DND-41 (cell line): ENCODE measurements around the gene CLIC5.

ENCODE experiments used
- ATAC-seq: fragments of 200-7000 bp; cut with Tn5 transposase; 3 replicates; pipeline ENCODE4 v1.9.1; 2021; ENCODE audit warnings: low read depth; ENCODE audit not compliant: insufficient read depth
- DNase-seq: peaks from one replicate; pipeline ENCODE4 v3.0.0-alpha.2; 2020
- H2AFZ ChIP-seq: 2 replicates; pipeline ENCODE4 v1.6.0; 2012; ENCODE audit warnings: low read depth, low read length
- H3K27ac ChIP-seq: 2 replicates; pipeline ENCODE4 v1.5.1; 2012; ENCODE audit warnings: low read length, inconsistent platforms
- H3K27me3 ChIP-seq: fragments of 200-600 bp; sonication (generic); 2 replicates; pipeline ENCODE4 v1.6.0; 2012; ENCODE audit warnings: low read length, mild to moderate bottlenecking, inconsistent platforms; ENCODE audit not compliant: insufficient read depth, poor library complexity
- H3K36me3 ChIP-seq: 2 replicates; pipeline ENCODE4 v1.5.1; 2012; ENCODE audit warnings: low read length, inconsistent platforms; ENCODE audit not compliant: insufficient read depth
- H3K4me1 ChIP-seq: 2 replicates; pipeline ENCODE4 v1.5.1; 2012; ENCODE audit warnings: mild to moderate bottlenecking, low read length; ENCODE audit not compliant: insufficient read depth
- H3K4me2 ChIP-seq: 2 replicates; pipeline ENCODE4 v1.6.0; 2012; ENCODE audit warnings: mild to moderate bottlenecking, moderate library complexity, low read length, inconsistent platforms; ENCODE audit not compliant: insufficient read depth
- H3K4me3 ChIP-seq, 2 experiments: fragments of 200-600 bp in 1 of 2; shearing (Covaris generic) in 1 of 2; 2 replicates each; pipeline ENCODE4 v1.5.1; 2012 to 2016; ENCODE audit warnings: inconsistent platforms in 2 of 2, low read length in 2 of 2, mild to moderate bottlenecking in 2 of 2, low read depth in 1 of 2, moderate library complexity in 1 of 2
- H3K79me2 ChIP-seq: 2 replicates; pipeline ENCODE4 v1.6.0; 2012; ENCODE audit warnings: low read length, inconsistent platforms; ENCODE audit not compliant: insufficient read depth
- H3K9ac ChIP-seq: 2 replicates; pipeline ENCODE4 v1.6.0; 2012; ENCODE audit warnings: low read depth, mild to moderate bottlenecking, inconsistent platforms, low read length, moderate library complexity
- H3K9me3 ChIP-seq: 2 replicates; pipeline ENCODE4 v1.5.1; 2012; ENCODE audit warnings: low read length, moderate library complexity, mild to moderate bottlenecking, inconsistent platforms; ENCODE audit not compliant: insufficient read depth, severe bottlenecking
- H4K20me1 ChIP-seq: 2 replicates; pipeline ENCODE4 v1.6.0; 2012; ENCODE audit warnings: low read length; ENCODE audit not compliant: insufficient read depth
- EZH2 ChIP-seq: IDR thresholded peaks from 3 replicates; pipeline ENCODE4 v1.6.1; 2012; ENCODE audit warnings: borderline replicate concordance, low read depth, mild to moderate bottlenecking, moderate library complexity, low read length, inconsistent platforms; ENCODE audit not compliant: severe bottlenecking
- TF ChIP-seq, protein P1 (sequence below): IDR thresholded peaks from 2 replicates; pipeline ENCODE4 v1.5.1; 2012; ENCODE audit warnings: borderline replicate concordance, low read length, moderate library complexity, mild to moderate bottlenecking; ENCODE audit not compliant: poor library complexity, severe bottlenecking; ENCODE audit errors: extremely low read depth

The CLIC5 gene

DNA sequence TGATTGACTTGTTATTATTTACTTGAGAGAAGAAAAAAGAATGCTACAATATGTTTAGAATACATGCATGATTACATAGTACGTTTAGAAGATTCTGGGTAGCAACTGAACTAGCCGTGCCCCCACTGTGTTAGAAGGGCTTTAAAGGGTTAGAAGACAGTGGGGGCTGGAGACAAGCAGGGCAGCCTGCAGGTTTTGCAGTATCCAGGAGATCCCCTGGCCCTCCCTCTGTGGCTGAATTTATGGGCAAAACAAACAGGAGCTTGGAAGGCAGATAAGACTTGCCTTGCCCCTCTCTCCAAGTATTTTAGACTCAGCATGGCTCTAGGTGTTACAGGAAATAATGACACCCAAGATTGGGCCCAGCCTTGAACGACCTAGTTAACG, 179.2 kb downstream of the CLIC5 start:
- ATAC-seq (no peak), DNase-seq (no peak)
- no peak overlapping the region for H3K27ac ChIP-seq
- no peak overlapping the region for H3K9ac ChIP-seq
- no peak overlapping the region for H2AFZ ChIP-seq
- no peaks in the 10 kb centered on the region for H3K79me2 ChIP-seq
- H3K9me3 ChIP-seq = no peaks in the 10 kb centered on the region
- H3K27me3 ChIP-seq = no peaks in the 10 kb centered on the region
- H3K4me1 ChIP-seq = peaks cover 31% of the 10 kb centered on the region
- H3K4me3 ChIP-seq = no peak overlapping the region
- no peak overlapping the region for H3K4me2 ChIP-seq
- no peaks in the 10 kb centered on the region for H3K36me3 ChIP-seq
- TF ChIP-seq, protein P1, sequence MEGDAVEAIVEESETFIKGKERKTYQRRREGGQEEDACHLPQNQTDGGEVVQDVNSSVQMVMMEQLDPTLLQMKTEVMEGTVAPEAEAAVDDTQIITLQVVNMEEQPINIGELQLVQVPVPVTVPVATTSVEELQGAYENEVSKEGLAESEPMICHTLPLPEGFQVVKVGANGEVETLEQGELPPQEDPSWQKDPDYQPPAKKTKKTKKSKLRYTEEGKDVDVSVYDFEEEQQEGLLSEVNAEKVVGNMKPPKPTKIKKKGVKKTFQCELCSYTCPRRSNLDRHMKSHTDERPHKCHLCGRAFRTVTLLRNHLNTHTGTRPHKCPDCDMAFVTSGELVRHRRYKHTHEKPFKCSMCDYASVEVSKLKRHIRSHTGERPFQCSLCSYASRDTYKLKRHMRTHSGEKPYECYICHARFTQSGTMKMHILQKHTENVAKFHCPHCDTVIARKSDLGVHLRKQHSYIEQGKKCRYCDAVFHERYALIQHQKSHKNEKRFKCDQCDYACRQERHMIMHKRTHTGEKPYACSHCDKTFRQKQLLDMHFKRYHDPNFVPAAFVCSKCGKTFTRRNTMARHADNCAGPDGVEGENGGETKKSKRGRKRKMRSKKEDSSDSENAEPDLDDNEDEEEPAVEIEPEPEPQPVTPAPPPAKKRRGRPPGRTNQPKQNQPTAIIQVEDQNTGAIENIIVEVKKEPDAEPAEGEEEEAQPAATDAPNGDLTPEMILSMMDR = no peak
- no peak for TF ChIP-seq EZH2
- H4K20me1 ChIP-seq = no peaks in the 10 kb centered on the region

- Histone ChIP-seq H3K36me3 (no peaks in the 10 kb centered on the region), H2AFZ (no peak overlapping the region), H4K20me1 (no peaks in the 10 kb centered on the region), H3K27ac (no peak overlapping the region), H3K27me3 (no peaks in the 10 kb centered on the region), H3K9me3 (no peaks in the 10 kb centered on the region), H3K4me2 (no peak overlapping the region), H3K9ac (no peak overlapping the region), H3K79me2 (no peaks in the 10 kb centered on the region), H3K4me1 (peaks cover 31% of the 10 kb centered on the region), H3K4me3 (no peak overlapping the region)
- TF ChIP-seq, protein P1 = no peak
- TF ChIP-seq EZH2 = no peak
- DNase-seq (no peak), ATAC-seq (no peak)
Observed at GRCh38 chr6:45835721-45836437, 179.8 kb downstream of the CLIC5 start.

DNA sequence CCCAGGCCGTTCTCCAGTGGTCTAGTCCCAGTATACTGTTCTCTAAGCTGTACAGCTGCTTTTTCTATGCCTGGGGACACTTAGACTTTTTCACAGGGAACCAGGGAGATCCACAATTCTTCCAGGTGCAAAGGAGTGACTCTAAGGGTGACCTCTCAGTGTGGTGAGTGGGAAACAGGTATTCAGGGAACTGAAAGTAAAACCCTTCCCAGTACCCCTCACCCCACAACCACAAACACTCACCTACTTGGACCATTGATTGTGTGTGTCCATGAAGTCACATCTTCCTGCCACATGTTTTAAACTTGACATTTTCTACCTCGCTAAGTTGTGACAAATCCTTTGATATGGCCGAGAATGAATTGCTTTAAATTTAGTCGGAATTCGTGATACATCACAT, 183.6 kb downstream of the CLIC5 start:
- Histone ChIP-seq H3K4me2 (no peak overlapping the region), H3K9ac (no peak overlapping the region), H3K79me2 (no peaks in the 10 kb centered on the region), H3K27ac (no peak overlapping the region), H3K27me3 (no peaks in the 10 kb centered on the region), H4K20me1 (no peaks in the 10 kb centered on the region), H3K4me1 (peaks cover 10% of the 10 kb centered on the region), H3K36me3 (no peaks in the 10 kb centered on the region), H3K4me3 (no peak overlapping the region), H3K9me3 (no peaks in the 10 kb centered on the region), H2AFZ (no peak overlapping the region)
- DNase-seq (no peak), ATAC-seq (no peak)
- TF ChIP-seq EZH2 = no peak
- TF ChIP-seq, protein P1 = no peak
